HL-60 (cell line): ENCODE results near the gene MRPL49.

Source experiments
- CTCF ChIP-seq: IDR thresholded peaks from one replicate; pipeline ENCODE4 v1.5.1; 2011; ENCODE audit warnings: low read length, control low read depth, inconsistent platforms; ENCODE audit not compliant: insufficient read depth
- GABPA ChIP-seq: IDR thresholded peaks from 2 replicates; pipeline ENCODE4 v1.6.1; 2012; ENCODE audit warnings: low read depth
- POLR2AphosphoS5 ChIP-seq: IDR thresholded peaks from 2 replicates; pipeline ENCODE4 v1.6.1; 2012; ENCODE audit warnings: low read depth
- SPI1 ChIP-seq: IDR thresholded peaks from 2 replicates; pipeline ENCODE4 v1.6.1; 2012; ENCODE audit warnings: low read depth, mild to moderate bottlenecking, borderline replicate concordance

GRCh38 chr11:65115361-65116082 is 6.6 kb upstream of the MRPL49 start:
- TF ChIP-seq GABPA (no peak), POLR2AphosphoS5 (no peak), CTCF (no peak), SPI1 (no peak)
